DND-41 (cell line): Measurements from ENCODE around the gene FAM13A.

Source experiments
- ATAC-seq: fragments of 200-7000 bp; cut with Tn5 transposase; 3 replicates; pipeline ENCODE4 v1.9.1; 2021; ENCODE audit warnings: low read depth; ENCODE audit not compliant: insufficient read depth
- DNase-seq: peaks from one replicate; pipeline ENCODE4 v3.0.0-alpha.2; 2020
- H2AFZ ChIP-seq: 2 replicates; pipeline ENCODE4 v1.6.0; 2012; ENCODE audit warnings: low read depth, low read length
- H3K27ac ChIP-seq: 2 replicates; pipeline ENCODE4 v1.5.1; 2012; ENCODE audit warnings: low read length, inconsistent platforms
- H3K27me3 ChIP-seq: fragments of 200-600 bp; sonication (generic); 2 replicates; pipeline ENCODE4 v1.6.0; 2012; ENCODE audit warnings: low read length, mild to moderate bottlenecking, inconsistent platforms; ENCODE audit not compliant: insufficient read depth, poor library complexity
- H3K36me3 ChIP-seq: 2 replicates; pipeline ENCODE4 v1.5.1; 2012; ENCODE audit warnings: low read length, inconsistent platforms; ENCODE audit not compliant: insufficient read depth
- H3K4me1 ChIP-seq: 2 replicates; pipeline ENCODE4 v1.5.1; 2012; ENCODE audit warnings: mild to moderate bottlenecking, low read length; ENCODE audit not compliant: insufficient read depth
- H3K4me2 ChIP-seq: 2 replicates; pipeline ENCODE4 v1.6.0; 2012; ENCODE audit warnings: mild to moderate bottlenecking, moderate library complexity, low read length, inconsistent platforms; ENCODE audit not compliant: insufficient read depth
- H3K4me3 ChIP-seq, 2 experiments: fragments of 200-600 bp in 1 of 2; shearing (Covaris generic) in 1 of 2; 2 replicates each; pipeline ENCODE4 v1.5.1; 2012 to 2016; ENCODE audit warnings: inconsistent platforms in 2 of 2, low read length in 2 of 2, mild to moderate bottlenecking in 2 of 2, low read depth in 1 of 2, moderate library complexity in 1 of 2
- H3K79me2 ChIP-seq: 2 replicates; pipeline ENCODE4 v1.6.0; 2012; ENCODE audit warnings: low read length, inconsistent platforms; ENCODE audit not compliant: insufficient read depth
- H3K9ac ChIP-seq: 2 replicates; pipeline ENCODE4 v1.6.0; 2012; ENCODE audit warnings: low read depth, mild to moderate bottlenecking, inconsistent platforms, low read length, moderate library complexity
- H3K9me3 ChIP-seq: 2 replicates; pipeline ENCODE4 v1.5.1; 2012; ENCODE audit warnings: low read length, moderate library complexity, mild to moderate bottlenecking, inconsistent platforms; ENCODE audit not compliant: insufficient read depth, severe bottlenecking
- H4K20me1 ChIP-seq: 2 replicates; pipeline ENCODE4 v1.6.0; 2012; ENCODE audit warnings: low read length; ENCODE audit not compliant: insufficient read depth
- CTCF ChIP-seq: IDR thresholded peaks from 2 replicates; pipeline ENCODE4 v1.5.1; 2012; ENCODE audit warnings: borderline replicate concordance, low read length, moderate library complexity, mild to moderate bottlenecking; ENCODE audit not compliant: poor library complexity, severe bottlenecking; ENCODE audit errors: extremely low read depth
- EZH2 ChIP-seq: IDR thresholded peaks from 3 replicates; pipeline ENCODE4 v1.6.1; 2012; ENCODE audit warnings: borderline replicate concordance, low read depth, mild to moderate bottlenecking, moderate library complexity, low read length, inconsistent platforms; ENCODE audit not compliant: severe bottlenecking

FAM13A gene

DNA sequence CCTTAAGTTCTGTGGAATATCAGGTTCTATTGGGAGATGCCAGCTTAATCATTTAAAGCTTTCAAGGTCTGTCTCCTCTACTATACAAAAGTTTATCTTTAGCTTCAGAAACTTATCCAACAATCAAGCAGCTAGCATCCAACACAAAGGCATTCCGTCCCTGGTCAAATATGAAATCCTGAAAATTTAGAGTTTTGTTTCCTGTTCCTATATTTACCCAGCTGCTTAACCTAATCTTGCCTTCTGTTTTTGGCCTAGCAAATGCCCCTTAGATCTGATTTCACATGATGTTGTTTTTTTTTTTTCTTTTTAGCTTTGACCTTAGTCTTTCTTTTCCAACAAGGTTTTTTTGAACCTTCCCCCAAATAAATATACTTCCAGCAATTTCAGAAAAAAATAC is 33.8 kb downstream of the FAM13A start:
- Histone ChIP-seq H3K27me3 (no peaks in the 10 kb centered on the region), H3K4me1 (no peaks in the 10 kb centered on the region), H4K20me1 (no peaks in the 10 kb centered on the region), H3K36me3 (no peaks in the 10 kb centered on the region), H3K4me2 (no peak overlapping the region), H3K79me2 (no peaks in the 10 kb centered on the region), H3K9me3 (no peaks in the 10 kb centered on the region), H3K4me3 (no peak overlapping the region), H3K9ac (no peak overlapping the region), H3K27ac (no peak overlapping the region), H2AFZ (no peak overlapping the region)
- DNase-seq (no peak), ATAC-seq (no peak)
- TF ChIP-seq EZH2, result no peak
- TF ChIP-seq CTCF, result no peak

DNA sequence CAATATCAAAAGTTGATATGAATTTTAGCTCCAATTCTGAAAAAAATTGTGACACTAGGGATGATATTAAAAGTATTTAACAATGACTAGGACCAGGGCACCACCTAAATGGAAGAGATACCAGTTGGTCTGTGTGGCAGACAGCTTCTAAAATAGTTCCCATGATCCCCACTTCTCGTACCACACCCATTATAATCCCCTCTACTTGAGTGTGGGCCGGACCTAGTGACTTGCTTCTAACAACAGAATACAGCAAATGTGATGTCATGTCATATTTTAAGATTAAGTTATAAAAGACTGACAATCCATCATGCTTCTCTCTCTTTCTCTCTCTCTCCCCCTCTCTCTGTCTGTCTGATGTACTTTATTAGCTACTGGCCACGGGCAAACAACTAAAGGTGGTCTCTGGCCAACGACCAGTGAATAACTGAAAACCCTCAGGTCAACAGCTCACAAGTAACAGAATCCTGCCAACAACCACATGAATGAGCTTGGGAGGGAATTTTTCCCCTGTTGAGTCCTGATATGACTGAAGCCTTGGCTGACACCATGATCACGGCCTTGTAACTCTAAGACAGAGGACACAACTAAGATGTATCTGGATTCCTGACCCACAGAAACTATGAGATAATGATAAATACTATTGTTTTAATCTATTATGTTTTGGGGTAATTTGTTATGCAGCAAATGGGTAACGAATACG is 34.4 kb downstream of the FAM13A start:
- TF ChIP-seq EZH2 (no peak), CTCF (no peak)
- H4K20me1 ChIP-seq, result no peaks in the 10 kb centered on the region
- no peaks in the 10 kb centered on the region for H3K27me3 ChIP-seq
- DNase-seq (no peak), ATAC-seq (no peak)
- no peak overlapping the region for H3K27ac ChIP-seq
- H3K4me2 ChIP-seq, result no peak overlapping the region
- no peaks in the 10 kb centered on the region for H3K79me2 ChIP-seq
- no peak overlapping the region for H3K9ac ChIP-seq
- H3K36me3 ChIP-seq, result no peaks in the 10 kb centered on the region
- no peaks in the 10 kb centered on the region for H3K9me3 ChIP-seq
- H3K4me1 ChIP-seq, result no peaks in the 10 kb centered on the region
- H2AFZ ChIP-seq, result no peak overlapping the region
- H3K4me3 ChIP-seq, result no peak overlapping the region

DNA sequence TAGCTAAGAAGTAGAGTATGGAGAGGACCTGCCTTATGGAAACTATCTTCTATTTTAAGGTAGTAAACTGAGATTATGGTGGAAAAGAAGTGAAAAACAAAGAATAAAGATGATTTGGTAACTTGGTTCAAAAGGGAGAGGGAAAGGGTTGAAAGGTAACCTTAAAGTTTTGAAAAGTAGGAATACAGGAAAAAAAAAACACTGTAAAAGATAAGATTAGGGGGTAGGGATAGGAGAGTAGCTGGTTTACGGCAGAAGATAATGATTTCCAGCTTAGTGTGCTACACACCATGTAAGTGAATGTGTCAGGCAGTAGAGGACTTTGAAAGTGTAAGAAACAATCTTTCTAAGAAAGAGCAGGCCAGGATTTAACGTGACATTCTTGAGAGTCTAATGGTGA is 35.3 kb downstream of the FAM13A start:
- Histone ChIP-seq H3K4me2 (no peak overlapping the region), H3K36me3 (no peaks in the 10 kb centered on the region), H3K27ac (no peak overlapping the region), H2AFZ (no peak overlapping the region), H3K27me3 (no peaks in the 10 kb centered on the region), H3K9ac (no peak overlapping the region), H3K79me2 (no peaks in the 10 kb centered on the region), H3K4me3 (no peak overlapping the region), H3K4me1 (no peaks in the 10 kb centered on the region), H3K9me3 (no peaks in the 10 kb centered on the region), H4K20me1 (no peaks in the 10 kb centered on the region)
- no peak for ATAC-seq
- TF ChIP-seq EZH2 (no peak), CTCF (no peak)
- DNase-seq, result no peak
